ENCODE data around the gene KCNG4. TPM values are rescaled to one million over a fixed set of nuclear protein-coding genes. Genes with fewer than 3 reads are reported as not detected.

The KCNG4 gene
- total RNA-seq, 1 experiment from 2014 or later: not detected

DNA sequence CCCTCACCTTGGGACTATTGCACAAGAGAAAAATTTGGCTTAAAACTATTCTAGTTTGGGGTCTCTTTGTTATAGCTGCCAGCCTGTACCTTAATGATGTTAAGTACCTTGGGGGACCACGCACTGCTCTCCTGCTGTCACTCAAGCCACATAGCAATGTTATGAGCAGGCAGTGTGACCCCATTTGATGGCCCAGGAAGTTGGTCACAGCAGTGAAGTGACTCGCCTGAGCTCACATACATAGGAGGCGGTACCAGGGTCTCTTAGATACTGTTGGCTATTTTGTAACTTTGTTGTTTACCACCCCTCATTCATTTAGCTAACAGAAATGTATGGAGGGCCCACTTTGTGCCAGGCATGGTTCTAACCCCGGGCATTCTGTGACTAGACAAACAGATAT is 16.4 kb downstream of the KCNG4 start:
- Histone ChIP-seq H4K5ac (ENCODE audit: insufficient read length, low read depth, low read length) (no peak overlapping the region), H2BK5ac (ENCODE audit: insufficient read length, low read length) (no peak overlapping the region), H3K4me1 (ENCODE audit: insufficient read depth, low read length) (no peaks in the 10 kb centered on the region), H3K9me3 (ENCODE audit: control insufficient read depth, low read depth, low read length) (no peaks in the 10 kb centered on the region), H4K20me1 (ENCODE audit: control insufficient read depth, insufficient read depth, insufficient read length) (no peaks in the 10 kb centered on the region), H3K79me2 (ENCODE audit: insufficient read depth, low read length) (no peaks in the 10 kb centered on the region), H3K27me3 (ENCODE audit: insufficient read depth, low read length) (no peaks in the 10 kb centered on the region), H3K23ac (ENCODE audit: insufficient read length, low read depth, low read length) (no peak overlapping the region), H3K9ac (ENCODE audit: extremely low read depth, insufficient read length, low read length) (no peak overlapping the region), H2BK120ac (ENCODE audit: low read depth, low read length, poor library complexity, severe bottlenecking) (no peak overlapping the region), H2AFZ (ENCODE audit: low read length) (no peak overlapping the region), H3K4ac (ENCODE audit: low read depth, low read length) (no peak overlapping the region), H4K91ac (ENCODE audit: insufficient read length, low read depth, low read length) (no peak overlapping the region), H2BK20ac (ENCODE audit: low read depth, low read length, poor library complexity, severe bottlenecking) (no peak overlapping the region), H3K14ac (ENCODE audit: insufficient read depth, low read length) (no peak overlapping the region), H3K23me2 (ENCODE audit: insufficient read length, low read depth, low read length, poor library complexity, severe bottlenecking) (no peaks in the 10 kb centered on the region), H3K27ac (ENCODE audit: insufficient read length, low read depth, low read length) (no peak overlapping the region), H2BK12ac (ENCODE audit: insufficient read length, low read depth, low read length) (no peak overlapping the region), H3K56ac (ENCODE audit: insufficient read length, low read depth, low read length) (no peak overlapping the region), H3K79me1 (ENCODE audit: insufficient read depth, low read depth, low read length, poor library complexity, severe bottlenecking) (no peaks in the 10 kb centered on the region), H2AK5ac (ENCODE audit: insufficient read length, low read length) (no peak overlapping the region), H2BK15ac (ENCODE audit: low read depth, low read length) (no peak overlapping the region), H4K8ac (replicated peaks; ENCODE audit: insufficient read length, low read depth, low read length) (no peak overlapping the region), H3K4me2 (ENCODE audit: insufficient read depth, insufficient read length, low read length) (no peak overlapping the region), H3T11ph (ENCODE audit: low read length) (no peak overlapping the region), H3K18ac (ENCODE audit: insufficient read length, low read depth, low read length) (no peak overlapping the region)
- H3K27me3 Mint-ChIP-seq (ENCODE audit: low read depth): peaks cover 5% of the 10 kb centered on the region
- peaks cover 16 to 18% of the 10 kb centered on the region in 2 experiments for H3K4me1 Mint-ChIP-seq
- WGBS (ENCODE audit: extremely low coverage, insufficient read length, low lambda C conversion rate): no CpG with 5 or more reads among the region's 4 CpGs
- DNase-seq: no peak
- H3K9me3 Mint-ChIP-seq: no peaks in the 10 kb centered on the region
- H3K36me3 Mint-ChIP-seq (ENCODE audit: insufficient read depth in 1 of 3, low read depth in 3 of 3): no peaks in the 10 kb centered on the region
- H3K27ac Mint-ChIP-seq: no peak overlapping the region
- TF ChIP-seq CTCF (conservative IDR thresholded peaks at IDR 0.05): no peak
- no peak overlapping the region for H3K4me3 Mint-ChIP-seq
